Brain pericyte (primary cell): ENCODE measurements around the gene MSANTD7.
"Not testable (repeated sequence)": the region's sequence is repeated elsewhere in the genome, so short reads cannot be mapped to it uniquely, and the experiment has no call there.

ENCODE experiments used
- DNase-seq: peaks from one replicate; pipeline ENCODE4 v3.0.0-alpha.2; 2012; ENCODE audit warnings: low read depth, low spot score

MSANTD7 gene

GRCh38 chr10:14837757-14838581 is at the start of gene MSANTD7, which contains the start of the genes CDNF and HSPA14:
Gene MSANTD7, plus strand, starts transcription at chr10:14838306. Its CDS starts 3,979 bp downstream, at chr10:14842285.
Gene CDNF, minus strand, starts transcription at chr10:14838037. Its CDS starts 91 bp downstream, at chr10:14837946.
Gene HSPA14, plus strand, starts transcription at chr10:14838306. Its CDS starts 97 bp downstream, at chr10:14838403.
- DNase-seq = peak; percentile 99

- no peak for DNase-seq
Observed at GRCh38 chr10:14798636-14799035, 39.5 kb upstream of the MSANTD7 start.

- DNase-seq = no peak
Observed at GRCh38 chr10:14800397-14800796, 37.7 kb upstream of the MSANTD7 start.

- DNase-seq = no peak
Observed at GRCh38 chr10:14801723-14802122, 36.4 kb upstream of the MSANTD7 start.

- no peak for DNase-seq
Observed at GRCh38 chr10:14803827-14804226, 34.3 kb upstream of the MSANTD7 start.

GRCh38 chr10:14806318-14806717 is 31.8 kb upstream of the MSANTD7 start:
- DNase-seq = no peak

GRCh38 chr10:14810969-14811953 is 26.8 kb upstream of the MSANTD7 start:
- DNase-seq = no peak

GRCh38 chr10:14812271-14812670 is 25.8 kb upstream of the MSANTD7 start:
- no peak for DNase-seq

- no peak for DNase-seq
Observed at GRCh38 chr10:14815681-14816080, 22.4 kb upstream of the MSANTD7 start.

GRCh38 chr10:14816717-14817116 is 21.4 kb upstream of the MSANTD7 start:
- not testable (repeated sequence) for DNase-seq

- DNase-seq = no peak
Observed at GRCh38 chr10:14820010-14820774, 17.9 kb upstream of the MSANTD7 start.

GRCh38 chr10:14820775-14821154 is 17.3 kb upstream of the MSANTD7 start:
- no peak for DNase-seq

GRCh38 chr10:14821635-14822375 is 16.3 kb upstream of the MSANTD7 start:
- DNase-seq = no peak

GRCh38 chr10:14822879-14823755 is 15.0 kb upstream of the MSANTD7 start:
- no peak for DNase-seq

GRCh38 chr10:14823966-14824365 is 14.1 kb upstream of the MSANTD7 start:
- DNase-seq = no peak

GRCh38 chr10:14826076-14826829 is 11.9 kb upstream of the MSANTD7 start:
- no peak for DNase-seq

- no peak for DNase-seq
Observed at GRCh38 chr10:14833106-14833505, 5.0 kb upstream of the MSANTD7 start.

GRCh38 chr10:14836208-14836607 is 1.9 kb upstream of the MSANTD7 start:
- DNase-seq = no peak
